ENCODE results near the gene BIN1. TPM values are rescaled to one million over a fixed set of nuclear protein-coding genes. Genes with fewer than 3 reads are reported as not detected.

Gene BIN1
- total and polyA plus RNA-seq, 4 donors = 15.4 to 37.9 (median 21.6) TPM

DNA sequence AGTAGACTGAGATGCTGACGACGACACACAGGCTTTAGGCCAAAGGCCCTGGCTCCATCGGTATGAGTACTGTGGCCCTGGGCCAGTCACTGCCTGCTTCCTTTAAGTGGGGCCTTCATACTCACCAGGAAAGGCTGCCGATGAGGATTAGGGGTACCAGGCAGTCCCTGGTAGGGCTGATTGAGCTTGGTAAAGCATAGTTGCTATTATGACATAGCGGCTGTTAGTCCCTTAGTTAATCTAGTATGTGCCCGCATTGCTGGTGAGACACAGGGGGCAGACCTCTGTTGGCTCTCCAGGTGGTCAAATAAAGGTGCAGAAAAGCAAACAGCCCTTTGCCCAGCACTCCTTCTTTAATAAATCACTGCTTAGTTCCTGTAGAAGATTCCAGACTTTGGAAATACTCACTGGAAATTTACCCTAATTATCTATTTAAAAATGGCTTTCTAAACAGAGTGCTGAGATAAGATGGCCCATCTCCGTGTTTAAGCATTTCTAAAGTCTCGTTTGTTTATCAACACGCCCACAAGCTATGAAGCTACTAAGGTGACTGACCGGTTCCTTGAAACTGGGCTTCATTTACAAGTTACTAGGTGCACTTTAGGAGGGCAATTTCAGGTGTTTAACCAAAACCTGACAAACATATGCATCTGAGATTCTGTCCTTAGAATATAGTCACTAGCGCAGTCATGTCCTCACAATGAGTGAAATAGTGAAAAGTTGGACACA lies 8.7 kb upstream of the BIN1 start:
- ATAC-seq (ENCODE audit: low FRiP score) (no peak), DNase-seq (no peak)
- H3K27me3 ChIP-seq (ENCODE audit: control insufficient read depth in 1 of 2, insufficient read depth in 2 of 2, low read length in 1 of 2) = no peaks in the 10 kb centered on the region
- intact Hi-C loops (cut with DNase I) = no loop called here
- H3K36me3 ChIP-seq (ENCODE audit: control insufficient read depth in 1 of 2, insufficient read depth in 2 of 2, low read length in 1 of 2) = no peaks in the 10 kb centered on the region
- H3K27ac ChIP-seq (ENCODE audit: low read depth in 1 of 2, low read length in 2 of 2) = no peak overlapping the region
- no peaks in the 10 kb centered on the region for H3K4me1 ChIP-seq (ENCODE audit: control insufficient read depth in 1 of 2, insufficient read depth in 2 of 2, low read length in 2 of 2)
- H3K9me3 ChIP-seq (ENCODE audit: control insufficient read depth, low read length) = no peaks in the 10 kb centered on the region
- H3K4me3 ChIP-seq (ENCODE audit: low read length in 2 of 2) = no peak overlapping the region
- 79 to 81% methylated on average over 11 of the region's 11 CpGs for WGBS, 2 donors

DNA sequence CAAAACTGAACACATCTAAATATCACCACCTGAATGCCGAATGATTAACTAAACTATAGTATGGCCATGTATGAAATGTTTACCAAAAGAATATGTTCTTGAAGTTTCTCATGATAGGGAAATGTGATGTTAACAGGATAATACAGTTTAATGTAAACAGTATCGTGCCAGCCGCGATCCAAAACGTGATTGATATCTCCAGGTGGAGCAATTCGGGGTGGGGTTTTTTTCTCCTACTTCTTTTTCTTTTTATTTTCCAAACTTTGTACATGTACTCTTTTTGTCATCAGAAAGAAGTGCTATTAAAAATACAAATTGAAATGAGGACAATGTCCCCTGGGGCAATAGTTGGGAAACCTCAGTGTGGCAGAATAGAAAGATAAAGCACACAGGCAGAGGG lies 4.0 kb upstream of the BIN1 start:
- WGBS, 2 donors = 66 to 76% methylated on average over 6 of the region's 6 CpGs
- H3K9me3 ChIP-seq (ENCODE audit: control insufficient read depth, low read length) = no peaks in the 10 kb centered on the region
- no peak for ATAC-seq (ENCODE audit: low FRiP score)

DNA sequence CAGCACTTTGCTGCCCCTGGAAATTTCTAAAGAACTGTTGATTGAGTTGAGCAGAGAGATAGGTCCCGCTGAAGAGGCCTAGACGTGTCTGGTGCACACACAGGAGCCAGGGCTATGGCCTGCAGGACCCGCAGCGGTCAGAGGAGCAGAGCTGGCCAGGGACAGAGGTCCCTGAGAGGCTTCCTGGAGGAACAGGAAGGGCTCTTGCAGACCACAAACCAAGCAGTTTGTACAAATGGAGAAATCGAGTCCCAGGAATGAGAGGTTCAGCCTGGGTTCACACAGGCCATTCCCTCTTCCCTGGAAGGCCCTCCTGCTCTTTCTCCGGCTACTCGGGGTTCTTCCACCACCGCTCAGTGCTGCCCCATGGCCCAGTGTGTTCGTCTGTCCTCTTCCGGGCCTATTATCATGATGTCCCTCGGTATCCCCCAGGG lies 1.2 kb upstream of the BIN1 start:
- Histone ChIP-seq H3K36me3 (ENCODE audit: control insufficient read depth in 1 of 2, insufficient read depth in 2 of 2, low read length in 1 of 2) (no peaks in the 10 kb centered on the region), H3K9me3 (ENCODE audit: control insufficient read depth, low read length) (no peaks in the 10 kb centered on the region), H3K4me3 (ENCODE audit: low read length in 2 of 2) (no peak overlapping the region), H3K27me3 (ENCODE audit: control insufficient read depth in 1 of 2, insufficient read depth in 2 of 2, low read length in 1 of 2) (no peaks in the 10 kb centered on the region), H3K27ac (ENCODE audit: low read depth in 1 of 2, low read length in 2 of 2) (no peak overlapping the region), H3K4me1 (ENCODE audit: control insufficient read depth in 1 of 2, insufficient read depth in 2 of 2, low read length in 2 of 2) (no peaks in the 10 kb centered on the region)
- peak; percentile 29 to 55 for DNase-seq
- no peak for ATAC-seq (ENCODE audit: low FRiP score)
- intact Hi-C loops (cut with DNase I) = no loop called here
- WGBS, 2 donors = 87 to 96% methylated on average over 11 of the region's 11 CpGs

More for the DNA sequence above, 4.0 kb upstream of the BIN1 start:
- Histone ChIP-seq H3K4me3 (ENCODE audit: low read length in 2 of 2) (no peak overlapping the region), H3K27me3 (ENCODE audit: control insufficient read depth in 1 of 2, insufficient read depth in 2 of 2, low read length in 1 of 2) (no peaks in the 10 kb centered on the region), H3K4me1 (ENCODE audit: control insufficient read depth in 1 of 2, insufficient read depth in 2 of 2, low read length in 2 of 2) (no peaks in the 10 kb centered on the region), H3K27ac (ENCODE audit: low read depth in 1 of 2, low read length in 2 of 2) (no peak overlapping the region), H3K36me3 (ENCODE audit: control insufficient read depth in 1 of 2, insufficient read depth in 2 of 2, low read length in 1 of 2) (no peaks in the 10 kb centered on the region)
- intact Hi-C loops (cut with DNase I) = no loop called here
- peak in 1 of 2 donors; percentile 9 for DNase-seq

DNA sequence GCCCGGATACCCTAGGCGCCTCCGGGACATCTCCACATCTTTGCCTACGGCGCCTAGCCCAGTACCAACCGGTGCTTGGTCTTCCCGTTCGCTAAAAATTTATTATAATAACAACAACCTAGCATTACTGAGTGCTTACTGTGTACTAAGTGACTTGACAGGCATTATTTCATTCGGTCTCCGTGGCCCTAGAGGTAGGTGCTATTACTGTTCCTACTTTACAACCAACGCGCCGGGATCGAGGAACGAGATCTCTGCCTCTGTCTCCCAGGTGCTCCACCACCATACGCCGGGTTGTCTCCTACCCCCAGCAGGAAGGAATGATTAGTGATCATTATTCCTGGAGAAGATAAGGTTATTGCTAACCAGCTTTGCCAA lies 657 bp upstream of the BIN1 start:
- Histone ChIP-seq H3K4me3 (ENCODE audit: low read length in 2 of 2) (peak overlapping the region; percentile 52 to 73), H3K4me1 (ENCODE audit: control insufficient read depth in 1 of 2, insufficient read depth in 2 of 2, low read length in 2 of 2) (no peaks in the 10 kb centered on the region), H3K9me3 (ENCODE audit: control insufficient read depth, low read length) (no peaks in the 10 kb centered on the region), H3K36me3 (ENCODE audit: control insufficient read depth in 1 of 2, insufficient read depth in 2 of 2, low read length in 1 of 2) (no peaks in the 10 kb centered on the region), H3K27me3 (ENCODE audit: control insufficient read depth in 1 of 2, insufficient read depth in 2 of 2, low read length in 1 of 2) (no peaks in the 10 kb centered on the region), H3K27ac (ENCODE audit: low read depth in 1 of 2, low read length in 2 of 2) (no peak overlapping the region)
- ATAC-seq (ENCODE audit: low FRiP score) (no peak), DNase-seq (peak; percentile 40 to 50)
- intact Hi-C loops (cut with DNase I) = loop anchor here in 1 of 2 donors (2.0 kb wide), 1 partner anchor 43 kb away; no protein-coding TSS in a partner anchor
- WGBS, 2 donors = 21 to 30% methylated on average over 17 of the region's 17 CpGs

DNA sequence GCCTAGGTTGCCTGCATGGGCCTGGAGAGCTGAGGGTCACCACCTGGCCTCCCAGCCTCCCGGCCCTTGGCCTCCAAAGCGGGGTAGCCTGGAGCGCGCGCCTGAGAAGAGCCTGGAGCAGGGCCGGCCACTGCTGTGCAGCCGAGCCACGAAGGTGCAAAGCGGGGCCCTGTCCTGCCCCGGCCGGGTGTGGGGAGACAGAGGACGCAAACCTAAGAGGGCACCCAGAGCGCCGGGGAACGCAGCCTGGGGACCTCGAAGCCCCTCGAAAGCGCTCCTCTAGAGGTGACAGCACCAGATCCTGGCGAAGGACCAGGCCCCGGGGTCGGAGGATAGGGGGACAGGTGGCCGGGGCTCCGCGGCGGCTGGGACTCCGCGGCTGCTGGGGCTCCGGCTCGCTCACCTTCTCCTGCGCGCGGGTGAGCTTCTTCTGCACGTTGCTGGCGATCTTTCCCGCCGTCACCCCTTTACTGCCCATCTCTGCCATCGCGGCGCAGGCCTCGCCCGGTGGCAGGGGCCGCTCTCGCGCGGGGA lies 430 bp downstream of the BIN1 start:
- ATAC-seq (ENCODE audit: low FRiP score) = peak; percentile 48
- Histone ChIP-seq H3K27me3 (ENCODE audit: control insufficient read depth in 1 of 2, insufficient read depth in 2 of 2, low read length in 1 of 2) (no peaks in the 10 kb centered on the region), H3K9me3 (ENCODE audit: control insufficient read depth, low read length) (no peaks in the 10 kb centered on the region), H3K27ac (ENCODE audit: low read depth in 1 of 2, low read length in 2 of 2) (no peak overlapping the region), H3K4me1 (ENCODE audit: control insufficient read depth in 1 of 2, insufficient read depth in 2 of 2, low read length in 2 of 2) (no peaks in the 10 kb centered on the region), H3K4me3 (ENCODE audit: low read length in 2 of 2) (peak overlapping the region; percentile 52 to 73), H3K36me3 (ENCODE audit: control insufficient read depth in 1 of 2, insufficient read depth in 2 of 2, low read length in 1 of 2) (no peaks in the 10 kb centered on the region)
- DNase-seq = peak; percentile 59 to 78
- intact Hi-C loops (cut with DNase I) = loop anchor here in 1 of 2 donors (2.0 kb wide), 1 partner anchor 42 kb away; no protein-coding TSS in a partner anchor
- 0 to 1% methylated on average over 45 of the region's 45 CpGs for WGBS, 2 donors

DNA sequence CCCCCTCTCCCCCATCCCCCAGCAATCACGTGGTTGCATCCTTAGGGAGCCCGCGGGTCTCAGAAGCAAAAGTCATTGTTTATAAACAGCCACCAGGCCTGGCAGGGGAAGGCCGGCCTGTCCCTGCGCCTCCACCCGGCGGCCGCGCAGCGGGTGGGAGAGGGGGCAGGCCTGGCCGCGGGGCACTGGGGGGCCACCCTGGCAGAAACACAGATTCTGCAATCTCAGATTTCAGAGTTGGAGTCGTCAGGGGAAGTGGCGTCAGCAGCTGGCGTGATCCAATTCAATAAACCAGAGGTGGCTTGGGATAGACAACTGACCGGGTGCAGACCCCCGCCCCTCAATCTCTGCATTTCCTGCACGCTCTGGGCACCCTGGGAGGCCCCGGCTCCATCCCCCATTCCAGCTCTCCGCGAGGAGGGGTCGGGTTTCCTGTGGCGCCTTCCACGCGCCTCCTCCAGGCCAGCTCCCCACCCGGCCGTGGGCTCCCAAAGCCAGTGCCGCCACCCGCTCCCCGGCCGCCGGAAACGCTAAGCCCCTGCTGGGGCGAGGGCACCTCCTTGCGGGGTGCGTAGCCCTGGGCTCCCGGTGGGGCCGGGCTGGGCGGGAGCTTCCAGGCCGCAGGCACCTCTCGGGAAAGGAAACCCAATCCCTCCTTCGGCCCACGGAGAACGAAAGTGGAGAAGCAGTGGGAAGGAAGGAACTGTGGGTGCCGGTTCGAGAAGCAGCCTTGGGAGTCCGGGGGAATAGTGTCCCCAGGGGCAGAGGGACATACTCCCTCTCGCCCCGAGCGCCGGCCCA lies 1.1 kb downstream of the BIN1 start:
- ATAC-seq (ENCODE audit: low FRiP score) (peak; percentile 26), DNase-seq (peak; percentile 64 to 80)
- H3K9me3 ChIP-seq (ENCODE audit: control insufficient read depth, low read length) = no peaks in the 10 kb centered on the region
- no peaks in the 10 kb centered on the region for H3K4me1 ChIP-seq (ENCODE audit: control insufficient read depth in 1 of 2, insufficient read depth in 2 of 2, low read length in 2 of 2)
- no peaks in the 10 kb centered on the region for H3K27me3 ChIP-seq (ENCODE audit: control insufficient read depth in 1 of 2, insufficient read depth in 2 of 2, low read length in 1 of 2)
- WGBS, 2 donors = 1% methylated on average over 45 to 51 of the region's 51 CpGs
- intact Hi-C loops (cut with DNase I) = loop anchor here in 1 of 2 donors (2.0 kb wide), 1 partner anchor 41 kb away; no protein-coding TSS in a partner anchor
- H3K36me3 ChIP-seq (ENCODE audit: control insufficient read depth in 1 of 2, insufficient read depth in 2 of 2, low read length in 1 of 2) = no peaks in the 10 kb centered on the region
- peak overlapping the region; percentile 52 to 73 for H3K4me3 ChIP-seq (ENCODE audit: low read length in 2 of 2)
- H3K27ac ChIP-seq (ENCODE audit: low read depth in 1 of 2, low read length in 2 of 2) = no peak overlapping the region

DNA sequence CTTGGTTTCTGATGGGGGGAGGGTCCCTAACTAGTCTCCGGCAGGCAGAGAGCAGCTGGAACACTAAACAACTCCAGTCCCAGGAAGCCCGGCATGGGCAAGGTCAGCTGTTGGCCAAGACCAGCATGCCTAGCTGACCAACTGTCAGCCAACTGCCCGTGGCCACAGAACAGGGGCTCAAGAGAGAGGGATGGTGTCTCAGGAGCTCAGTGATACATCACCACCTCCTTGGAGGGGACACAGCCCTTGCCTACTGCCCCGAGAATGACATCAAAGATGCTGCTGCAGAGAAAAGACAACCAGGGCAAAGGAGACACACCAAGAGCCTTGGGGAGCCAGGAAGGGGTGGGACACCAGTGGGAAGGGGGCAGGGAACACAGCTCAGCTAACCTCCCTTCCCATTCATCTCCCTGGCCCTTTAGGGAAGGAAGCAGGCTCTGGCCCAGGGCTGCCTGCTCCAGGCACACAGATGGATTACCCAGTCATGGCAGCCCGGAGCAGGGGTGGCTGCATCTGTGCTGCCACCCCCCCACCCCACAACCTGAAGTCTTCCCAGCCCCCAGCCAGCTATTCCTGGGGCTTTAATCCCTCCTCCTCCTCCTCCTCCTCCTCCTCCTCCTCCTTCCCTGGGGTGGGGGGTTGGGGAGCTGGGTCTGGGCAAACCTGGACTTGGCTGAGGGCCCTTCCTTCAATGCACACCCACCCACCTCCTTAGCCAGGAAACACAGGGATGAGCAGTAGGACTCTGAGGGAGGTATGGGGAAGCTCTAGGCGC lies 1.9 kb downstream of the BIN1 start:
- H3K27ac ChIP-seq (ENCODE audit: low read depth in 1 of 2, low read length in 2 of 2) = no peak overlapping the region
- H3K27me3 ChIP-seq (ENCODE audit: control insufficient read depth in 1 of 2, insufficient read depth in 2 of 2, low read length in 1 of 2) = no peaks in the 10 kb centered on the region
- no peaks in the 10 kb centered on the region for H3K9me3 ChIP-seq (ENCODE audit: control insufficient read depth, low read length)
- WGBS, 2 donors = 62 to 77% methylated on average over 5 to 6 of the region's 6 CpGs
- ATAC-seq (ENCODE audit: low FRiP score) (no peak), DNase-seq (peak; percentile 42 to 72)
- H3K4me1 ChIP-seq (ENCODE audit: control insufficient read depth in 1 of 2, insufficient read depth in 2 of 2, low read length in 2 of 2) = no peaks in the 10 kb centered on the region
- intact Hi-C loops (cut with DNase I) = loop anchor here in 1 of 2 donors (5.0 kb wide), 1 partner anchor 38 kb away; no protein-coding TSS in a partner anchor
- H3K4me3 ChIP-seq (ENCODE audit: low read length in 2 of 2) = peak overlapping the region in 1 of 2 donors; percentile 73
- H3K36me3 ChIP-seq (ENCODE audit: control insufficient read depth in 1 of 2, insufficient read depth in 2 of 2, low read length in 1 of 2) = no peaks in the 10 kb centered on the region

DNA sequence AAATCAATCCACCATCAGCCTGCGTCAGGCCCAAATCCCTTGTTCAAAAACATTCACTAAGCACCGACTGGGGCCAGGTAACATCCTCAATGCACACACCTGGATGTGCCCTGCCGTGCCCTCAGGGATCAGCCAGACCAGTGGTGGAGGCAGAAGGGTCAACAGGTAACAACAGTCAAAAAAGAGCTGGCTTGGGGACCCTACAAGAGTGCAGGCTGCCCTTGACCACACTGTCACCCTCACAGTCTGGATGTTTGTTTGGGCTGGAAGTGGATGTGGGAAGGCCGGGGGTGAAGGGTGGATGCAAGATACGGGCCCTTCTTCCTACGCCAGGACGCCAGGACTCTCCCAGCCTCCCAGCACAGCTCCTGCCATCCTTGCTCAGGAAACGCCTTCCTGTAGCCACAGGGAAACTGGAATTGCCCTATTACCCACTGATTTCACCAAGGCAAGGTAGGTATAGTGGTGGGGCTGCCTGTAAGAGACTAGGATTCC lies 2.7 kb downstream of the BIN1 start:
- WGBS, 2 donors = 94% methylated on average over 8 of the region's 8 CpGs
- Histone ChIP-seq H3K9me3 (ENCODE audit: control insufficient read depth, low read length) (no peaks in the 10 kb centered on the region), H3K27me3 (ENCODE audit: control insufficient read depth in 1 of 2, insufficient read depth in 2 of 2, low read length in 1 of 2) (no peaks in the 10 kb centered on the region), H3K36me3 (ENCODE audit: control insufficient read depth in 1 of 2, insufficient read depth in 2 of 2, low read length in 1 of 2) (no peaks in the 10 kb centered on the region), H3K4me3 (ENCODE audit: low read length in 2 of 2) (no peak overlapping the region), H3K4me1 (ENCODE audit: control insufficient read depth in 1 of 2, insufficient read depth in 2 of 2, low read length in 2 of 2) (no peaks in the 10 kb centered on the region), H3K27ac (ENCODE audit: low read depth in 1 of 2, low read length in 2 of 2) (no peak overlapping the region)
- DNase-seq = peak in 1 of 2 donors; percentile 27
- no peak for ATAC-seq (ENCODE audit: low FRiP score)
- intact Hi-C loops (cut with DNase I) = loop anchor here in 1 of 2 donors (5.0 kb wide), 1 partner anchor 37 kb away; no protein-coding TSS in a partner anchor
